SKM-1 treated with dmso at 0.1 percent for 144 hours (cell line): ENCODE results near the gene ALG14.
A peak's percentile ranks its signal among the peaks of the same experiment; 100 is the strongest.
"Not testable (repeated sequence)": the region's sequence is repeated elsewhere in the genome, so short reads cannot be mapped to it uniquely, and the experiment has no call there.

Experiments
- DNase-seq: peaks from one replicate; lab custom pipeline; 2025; ENCODE audit not compliant: unreplicated experiment; lab: John Stamatoyannopoulos, UW

ALG14 gene

GRCh38 chr1:95088303-95088702 lies 15.6 kb upstream of the ALG14 start:
- DNase-seq, result no peak

- no peak for DNase-seq
Observed at GRCh38 chr1:95086949-95087533, 14.3 kb upstream of the ALG14 start.

DNA sequence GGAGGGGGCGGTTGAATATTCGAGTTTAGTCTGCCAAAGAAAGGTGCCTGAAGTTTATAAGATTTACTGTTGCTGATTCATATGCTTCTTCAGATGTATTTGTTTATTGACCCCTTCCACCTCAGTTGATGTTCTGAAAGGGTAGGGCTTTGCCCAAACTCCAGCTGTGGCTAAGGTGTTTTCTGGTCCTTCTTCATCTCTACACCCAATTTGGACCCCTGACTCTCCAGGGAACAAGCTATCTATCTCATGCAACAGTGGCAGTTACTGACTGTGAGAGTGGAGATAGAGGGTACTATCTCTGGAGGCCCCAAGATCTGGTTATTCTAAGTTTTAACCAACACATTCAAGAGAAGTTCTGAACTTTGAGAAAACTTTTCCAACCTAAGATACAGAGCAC lies 12.6 kb upstream of the ALG14 start:
- DNase-seq, result no peak

DNA sequence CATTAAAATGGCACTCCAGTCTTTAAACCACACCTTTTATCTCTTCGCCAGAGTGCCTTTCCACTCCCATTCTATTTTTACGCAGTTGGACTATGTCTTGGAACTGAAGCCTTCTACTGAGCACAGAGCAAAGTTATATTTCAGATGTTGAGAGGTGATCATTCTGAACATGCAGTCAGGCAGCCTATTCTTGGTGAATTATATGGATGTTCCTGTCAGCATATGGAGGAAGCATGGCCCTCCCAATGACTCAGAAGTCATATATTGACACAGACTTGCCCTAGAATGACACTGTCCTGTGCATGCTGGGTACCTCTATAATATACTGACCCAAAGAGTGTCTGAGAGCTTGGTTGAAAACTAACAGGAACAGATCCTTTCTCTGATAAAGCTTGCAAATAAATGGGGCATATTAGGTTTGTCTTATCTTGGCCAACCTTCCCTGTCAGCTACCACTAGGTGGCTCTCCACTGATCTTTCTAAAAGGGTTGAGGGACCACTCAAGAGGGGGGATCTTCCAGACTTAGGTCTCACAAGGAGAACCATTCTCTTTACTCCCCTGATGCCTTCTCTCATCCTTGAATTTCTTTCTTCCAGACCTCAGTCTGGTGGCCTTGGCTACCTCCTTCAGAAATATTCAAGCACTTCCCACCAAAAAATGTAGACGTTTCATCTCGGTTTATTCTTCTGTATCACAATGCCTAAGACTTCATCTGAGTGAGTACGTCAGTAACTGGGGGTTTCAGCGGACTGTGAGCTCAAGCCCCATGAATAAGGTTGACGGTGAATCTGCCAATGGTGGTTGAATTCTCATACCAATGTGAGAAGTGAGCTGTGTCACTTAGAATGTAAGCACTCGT lies 11.8 kb upstream of the ALG14 start:
- no peak for DNase-seq

DNA sequence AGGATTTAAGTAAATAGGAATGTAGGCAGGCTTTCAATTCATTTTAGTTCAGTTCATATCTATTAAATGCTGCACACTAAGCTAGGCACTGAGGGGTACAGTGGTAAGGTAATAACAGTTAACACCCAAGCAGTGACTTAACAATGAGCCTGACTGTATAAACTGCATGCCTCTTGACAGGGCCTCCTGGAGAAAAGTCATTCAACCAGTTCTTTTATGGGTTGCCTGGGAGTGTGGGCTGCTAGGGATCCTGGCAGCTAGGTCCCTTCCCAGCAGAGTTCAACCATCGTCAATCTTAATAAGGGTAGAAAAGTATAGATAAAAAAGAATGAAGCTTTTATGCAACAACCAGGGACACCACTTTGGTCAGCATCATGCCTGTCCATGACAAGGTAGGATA lies 8.1 kb upstream of the ALG14 start:
- no peak for DNase-seq

- DNase-seq, result no peak
Observed at GRCh38 chr1:95080446-95080845, 7.7 kb upstream of the ALG14 start.

- DNase-seq, result no peak
Observed at GRCh38 chr1:95076034-95076433, 3.3 kb upstream of the ALG14 start.

GRCh38 chr1:95073446-95073845 lies 695 bp upstream of the ALG14 start:
- no peak for DNase-seq

DNA sequence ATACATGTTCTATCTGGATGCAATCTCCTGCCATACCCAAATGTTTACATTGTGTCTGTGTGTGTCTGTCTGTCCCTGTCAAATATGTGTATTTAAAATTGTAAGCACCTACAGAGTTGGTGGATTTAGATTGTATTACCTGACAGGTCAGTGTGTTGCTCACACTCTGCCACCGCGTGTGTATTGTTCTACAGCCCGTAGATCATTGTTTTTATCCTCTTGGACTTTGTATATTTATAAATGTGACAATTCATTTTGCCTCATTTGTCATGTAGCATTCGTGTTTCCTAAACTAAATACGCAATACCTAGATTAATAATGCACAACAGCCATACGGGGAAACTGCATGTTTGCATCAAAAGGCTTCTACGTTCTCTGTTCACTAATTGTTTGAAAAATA lies 634 bp downstream of the ALG14 start:
- no peak for DNase-seq

DNA sequence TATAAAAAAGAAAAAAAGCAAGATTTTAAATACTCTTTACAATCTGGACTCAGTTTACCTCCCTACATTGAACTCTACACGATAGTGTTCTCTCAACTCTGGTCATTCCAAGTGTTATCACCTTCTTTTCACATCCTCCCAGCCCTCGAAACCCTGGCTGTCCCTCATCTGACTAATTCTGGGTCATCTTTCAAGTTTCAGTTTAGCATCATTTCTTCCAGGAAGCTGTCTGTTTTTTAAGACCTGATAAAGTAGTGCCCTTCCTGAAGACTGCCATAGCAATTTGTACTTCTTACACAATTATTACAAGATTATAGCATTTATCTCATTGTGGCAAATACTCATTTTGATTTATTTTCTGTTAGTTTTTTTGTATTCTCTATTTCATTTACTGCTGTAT lies 1.2 kb downstream of the ALG14 start:
- DNase-seq, result no peak

- DNase-seq, result no peak
Observed at GRCh38 chr1:95069710-95070093, 3.0 kb downstream of the ALG14 start.

GRCh38 chr1:95068956-95069709 lies 3.6 kb downstream of the ALG14 start:
- DNase-seq, result no peak

GRCh38 chr1:95067568-95067967 lies 5.2 kb downstream of the ALG14 start:
- peak; percentile 34 for DNase-seq

DNA sequence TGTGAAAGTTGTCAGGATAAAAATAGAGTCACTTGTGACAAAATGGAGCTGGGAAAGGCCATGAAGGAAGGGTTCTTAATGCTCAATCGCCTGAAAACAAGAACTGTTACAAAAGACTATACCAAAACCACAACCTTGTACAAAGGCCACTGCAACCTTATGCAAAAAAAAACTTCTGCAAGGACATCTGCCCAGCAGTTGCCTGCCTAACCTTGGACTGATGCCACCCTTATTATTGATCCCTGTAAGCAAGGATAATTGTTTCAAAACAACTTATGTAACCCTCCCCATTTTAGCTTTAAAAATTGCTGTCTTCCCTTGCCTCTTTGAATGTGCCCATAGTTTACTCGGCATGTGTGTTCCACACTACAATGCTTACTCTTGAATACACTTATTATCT lies 5.7 kb downstream of the ALG14 start:
- DNase-seq, result peak; percentile 88

DNA sequence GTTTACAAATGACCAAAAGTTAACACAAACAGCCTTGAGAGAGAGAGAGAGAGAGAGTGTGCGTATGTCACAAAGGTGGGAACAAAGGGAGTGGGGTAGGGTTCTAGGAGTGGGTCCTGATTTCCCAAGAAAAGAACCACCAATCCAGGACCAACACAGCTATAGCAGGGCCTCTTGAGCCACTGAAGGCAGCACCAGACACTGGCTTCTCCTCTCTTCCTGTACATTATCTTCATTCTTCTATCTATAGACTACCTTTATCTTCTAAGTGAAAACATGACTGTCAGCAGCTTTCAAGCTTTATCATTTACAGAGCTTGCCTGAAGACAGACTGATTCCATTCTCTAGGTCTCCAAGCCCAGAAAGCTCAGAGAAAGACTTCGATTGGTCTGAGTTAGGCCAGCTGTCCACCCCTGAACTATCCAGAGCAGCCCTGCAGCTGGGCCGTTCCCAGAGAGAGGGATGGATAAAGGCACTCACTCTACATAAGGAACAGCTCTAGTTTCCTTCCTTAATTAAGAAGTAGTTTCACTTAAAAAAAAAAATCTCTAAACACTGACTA lies 11.2 kb downstream of the ALG14 start:
- DNase-seq, result no peak

- DNase-seq, result no peak
Observed at GRCh38 chr1:95058974-95059373, 13.8 kb downstream of the ALG14 start.

DNA sequence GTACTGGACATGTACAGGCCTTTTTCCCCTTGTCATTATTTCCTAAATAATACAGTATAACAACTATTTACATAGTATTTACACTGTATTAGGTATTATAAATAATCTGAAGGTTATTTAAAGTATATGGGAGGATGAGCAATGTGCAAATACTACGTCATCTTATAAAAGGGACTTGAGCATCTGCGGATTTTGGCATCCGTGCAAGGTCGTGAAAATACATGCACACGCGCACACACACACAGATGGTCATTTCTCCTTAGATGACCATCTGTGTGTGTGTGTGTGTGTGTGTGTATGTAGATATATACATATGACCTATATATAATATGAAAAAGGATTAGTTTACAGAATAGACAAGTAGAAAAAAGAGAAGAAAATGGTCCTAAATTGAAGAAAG lies 15.4 kb downstream of the ALG14 start:
- DNase-seq, result no peak

DNA sequence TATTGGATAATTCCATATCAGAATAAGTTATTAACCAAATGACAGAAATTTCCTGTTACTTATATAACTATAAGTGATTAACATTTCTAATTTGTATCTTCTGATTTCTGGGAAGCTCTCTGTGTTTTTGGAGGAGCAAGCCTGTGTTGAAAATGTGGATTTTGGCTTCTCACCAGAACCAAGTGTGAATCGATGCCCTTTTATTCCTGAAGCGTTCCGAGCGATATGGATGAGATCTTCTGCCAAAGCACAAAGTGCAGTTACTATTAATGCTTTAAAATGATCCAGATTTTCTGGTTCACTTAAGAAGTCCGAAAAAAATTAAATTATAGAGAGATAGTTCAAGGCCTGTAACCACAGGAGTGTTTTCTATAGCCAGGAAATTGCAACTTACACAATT lies 22.8 kb downstream of the ALG14 start:
- no peak for DNase-seq

- no peak for DNase-seq
Observed at GRCh38 chr1:95048317-95048716, 24.4 kb downstream of the ALG14 start.

DNA sequence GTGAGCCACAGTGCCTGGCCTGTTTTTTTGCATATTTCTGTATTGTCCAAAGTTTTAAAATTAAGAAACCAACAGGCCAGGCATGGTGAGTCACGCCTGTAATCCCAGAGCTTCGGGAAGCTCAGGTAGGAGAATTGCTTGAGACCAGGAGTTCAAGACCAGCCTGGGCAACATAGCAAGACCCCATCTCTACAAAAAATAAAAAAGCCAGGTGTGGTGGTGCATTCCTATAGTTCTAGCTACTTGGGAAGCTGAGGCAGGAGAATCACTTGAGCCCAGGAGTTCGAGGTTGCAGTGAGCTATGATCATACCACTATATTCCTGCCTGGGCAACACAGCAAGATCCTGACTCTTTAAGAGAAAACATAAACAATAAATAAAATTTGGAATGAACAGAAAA lies 25.1 kb downstream of the ALG14 start:
- not testable (repeated sequence) for DNase-seq

DNA sequence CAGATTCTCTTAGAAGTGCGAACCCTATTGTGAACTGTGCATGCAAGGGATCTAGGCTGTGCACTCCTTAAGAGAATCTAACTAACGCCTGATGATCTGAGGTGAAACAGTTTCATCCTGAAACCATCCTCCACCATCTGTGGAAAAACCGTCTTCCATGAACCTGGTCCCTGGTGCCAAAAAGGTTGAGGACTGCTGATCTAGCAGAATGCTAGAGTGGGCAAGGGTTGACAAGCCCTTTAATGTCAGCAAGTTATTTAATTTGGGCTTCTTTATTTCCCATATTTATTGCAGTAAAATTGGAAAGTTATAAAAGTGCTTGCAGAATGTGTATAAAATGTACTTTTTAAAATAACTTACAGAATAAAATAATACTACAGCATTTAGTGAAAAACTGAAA lies 26.4 kb downstream of the ALG14 start:
- no peak for DNase-seq
